ENCODE results near the gene PRKAG2.

Gene PRKAG2

DNA sequence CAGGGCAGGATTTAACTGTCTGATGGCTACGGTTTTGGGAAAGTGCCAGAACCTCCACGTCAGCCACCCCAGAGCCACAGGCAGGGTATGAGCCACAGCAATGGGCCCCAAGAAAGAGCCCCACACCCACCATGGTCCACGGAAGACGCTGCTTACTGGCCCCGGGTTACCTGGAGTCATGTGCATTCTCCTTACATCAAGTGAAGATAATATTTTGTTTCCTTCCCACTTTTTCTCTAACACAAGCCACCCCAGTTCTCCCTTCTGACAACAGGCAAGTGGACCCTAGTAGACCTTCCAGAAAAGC, 67.1 kb downstream of the PRKAG2 start:
- no peak overlapping the region for H3K4me3 ChIP-seq (ENCODE audit: low read length in 2 of 2)
- H3K23ac ChIP-seq (ENCODE audit: low read depth, low read length, poor library complexity) = no peak overlapping the region
- no peak overlapping the region for H3K18ac ChIP-seq (ENCODE audit: low read length)
- no peak overlapping the region for H2BK5ac ChIP-seq (ENCODE audit: low read length)
- no peaks in the 10 kb centered on the region for H3K9me3 ChIP-seq (replicated peaks in 1 of 2; ENCODE audit: control insufficient read depth in 2 of 2, insufficient read depth in 1 of 2, low read depth in 1 of 2, low read length in 2 of 2)
- DNase-seq (ENCODE audit: low spot score) = no peak
- H3K4ac ChIP-seq (ENCODE audit: low read length) = no peak overlapping the region
- no peak overlapping the region for H3K14ac ChIP-seq (ENCODE audit: low read length)
- H3K27me3 ChIP-seq (ENCODE audit: control insufficient read depth in 3 of 3, insufficient read depth in 3 of 3, low read depth in 1 of 3, low read length in 3 of 3) = peaks cover 0 to 71% (median 0%) of the 10 kb centered on the region in 3 experiments
- H2AFZ ChIP-seq (ENCODE audit: low read length) = no peak overlapping the region
- no CpG with 5 or more reads among the region's 5 CpGs for WGBS, 2 donors (ENCODE audit: extremely low coverage in 2 of 2, insufficient read length in 2 of 2, insufficient replicate concordance in 1 of 2)
- H3K36me3 ChIP-seq (replicated peaks in 1 of 2; ENCODE audit: control insufficient read depth in 2 of 2, insufficient read depth in 2 of 2, low read length in 2 of 2) = no peaks in the 10 kb centered on the region
- H2BK12ac ChIP-seq (ENCODE audit: low read length) = no peak overlapping the region
- no peak overlapping the region for H4K91ac ChIP-seq (ENCODE audit: low read depth, low read length, poor library complexity)
- peaks cover 10 to 15% of the 10 kb centered on the region in 2 donors for H3K4me1 ChIP-seq (ENCODE audit: control insufficient read depth in 2 of 2, insufficient read depth in 1 of 2, low read depth in 1 of 2, low read length in 2 of 2)
- H3K79me1 ChIP-seq (ENCODE audit: low read depth, low read length) = no peaks in the 10 kb centered on the region
- H3K27ac ChIP-seq (replicated peaks; ENCODE audit: low read length) = no peak overlapping the region
- H3K4me2 ChIP-seq (ENCODE audit: insufficient read depth, low read length, poor library complexity, severe bottlenecking) = no peak overlapping the region
- H4K8ac ChIP-seq (ENCODE audit: low read depth, low read length) = no peak overlapping the region
- H2BK15ac ChIP-seq (ENCODE audit: low read length) = no peak overlapping the region
- H2BK120ac ChIP-seq (ENCODE audit: low read depth, low read length) = no peak overlapping the region
- no peak overlapping the region for H3K9ac ChIP-seq (ENCODE audit: low read depth, low read length, poor library complexity)
- no peak overlapping the region for H2AK5ac ChIP-seq (ENCODE audit: low read depth, low read length)

DNA sequence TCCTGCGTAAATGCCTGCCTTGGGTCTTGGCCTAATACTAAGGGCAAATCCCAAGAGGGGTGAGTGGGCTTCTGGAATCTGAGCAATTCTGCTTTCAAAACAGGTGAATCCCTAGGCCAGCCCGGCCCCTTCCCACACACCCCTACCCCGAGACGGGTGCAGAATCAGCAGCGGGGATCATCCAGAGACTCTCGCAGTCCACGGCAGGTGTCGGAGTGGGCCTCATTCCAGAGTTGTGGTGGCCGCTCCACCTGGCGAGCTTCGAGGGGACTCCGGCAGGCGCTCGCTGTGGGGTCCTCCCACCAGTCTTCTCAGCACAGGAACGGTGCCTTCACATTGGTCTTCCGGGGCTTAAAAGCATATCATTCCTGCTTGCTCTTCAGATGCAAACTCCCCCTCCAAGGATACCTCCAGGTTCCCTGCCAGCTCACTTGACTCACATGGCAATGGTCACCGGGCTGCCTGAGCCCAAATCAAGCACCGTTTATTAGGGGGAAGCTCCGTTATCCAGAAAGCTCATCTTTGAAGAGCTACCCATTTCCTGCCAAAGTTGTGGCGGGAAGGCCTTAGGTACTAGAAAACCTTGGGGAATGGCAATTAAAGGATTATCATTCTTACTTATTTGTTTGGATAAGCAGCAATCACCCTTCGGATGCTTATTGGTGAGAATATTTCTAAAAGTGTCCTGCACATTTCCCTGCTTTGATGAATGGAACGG, 67.6 kb downstream of the PRKAG2 start:
- Histone ChIP-seq H3K23ac (ENCODE audit: low read depth, low read length, poor library complexity) (no peak overlapping the region), H3K4me1 (ENCODE audit: control insufficient read depth in 2 of 2, insufficient read depth in 1 of 2, low read depth in 1 of 2, low read length in 2 of 2) (peaks cover 5 to 11% of the 10 kb centered on the region in 2 donors), H3K36me3 (replicated peaks in 1 of 2; ENCODE audit: control insufficient read depth in 2 of 2, insufficient read depth in 2 of 2, low read length in 2 of 2) (no peaks in the 10 kb centered on the region), H2BK5ac (ENCODE audit: low read length) (no peak overlapping the region), H3K4me3 (ENCODE audit: low read length in 2 of 2) (no peak overlapping the region), H3K9me3 (replicated peaks in 1 of 2; ENCODE audit: control insufficient read depth in 2 of 2, insufficient read depth in 1 of 2, low read depth in 1 of 2, low read length in 2 of 2) (no peaks in the 10 kb centered on the region), H2AK5ac (ENCODE audit: low read depth, low read length) (no peak overlapping the region), H3K9ac (ENCODE audit: low read depth, low read length, poor library complexity) (peak overlapping the region; percentile 21), H4K91ac (ENCODE audit: low read depth, low read length, poor library complexity) (no peak overlapping the region), H3K4me2 (ENCODE audit: insufficient read depth, low read length, poor library complexity, severe bottlenecking) (no peak overlapping the region), H3K79me1 (ENCODE audit: low read depth, low read length) (no peaks in the 10 kb centered on the region), H3K4ac (ENCODE audit: low read length) (no peak overlapping the region), H3K14ac (ENCODE audit: low read length) (no peak overlapping the region), H2BK120ac (ENCODE audit: low read depth, low read length) (no peak overlapping the region), H3K27me3 (ENCODE audit: control insufficient read depth in 3 of 3, insufficient read depth in 3 of 3, low read depth in 1 of 3, low read length in 3 of 3) (peaks cover 0 to 66% (median 0%) of the 10 kb centered on the region in 3 experiments), H4K8ac (ENCODE audit: low read depth, low read length) (no peak overlapping the region), H3K18ac (ENCODE audit: low read length) (peak overlapping the region; percentile 48), H3K27ac (replicated peaks; ENCODE audit: low read length) (no peak overlapping the region), H2BK12ac (ENCODE audit: low read length) (no peak overlapping the region), H2BK15ac (ENCODE audit: low read length) (no peak overlapping the region), H2AFZ (ENCODE audit: low read length) (no peak overlapping the region)
- DNase-seq (ENCODE audit: low spot score) = no peak
- WGBS, 2 donors (ENCODE audit: extremely low coverage in 2 of 2, insufficient read length in 2 of 2, insufficient replicate concordance in 1 of 2) = no CpG with 5 or more reads among the region's 22 CpGs

DNA sequence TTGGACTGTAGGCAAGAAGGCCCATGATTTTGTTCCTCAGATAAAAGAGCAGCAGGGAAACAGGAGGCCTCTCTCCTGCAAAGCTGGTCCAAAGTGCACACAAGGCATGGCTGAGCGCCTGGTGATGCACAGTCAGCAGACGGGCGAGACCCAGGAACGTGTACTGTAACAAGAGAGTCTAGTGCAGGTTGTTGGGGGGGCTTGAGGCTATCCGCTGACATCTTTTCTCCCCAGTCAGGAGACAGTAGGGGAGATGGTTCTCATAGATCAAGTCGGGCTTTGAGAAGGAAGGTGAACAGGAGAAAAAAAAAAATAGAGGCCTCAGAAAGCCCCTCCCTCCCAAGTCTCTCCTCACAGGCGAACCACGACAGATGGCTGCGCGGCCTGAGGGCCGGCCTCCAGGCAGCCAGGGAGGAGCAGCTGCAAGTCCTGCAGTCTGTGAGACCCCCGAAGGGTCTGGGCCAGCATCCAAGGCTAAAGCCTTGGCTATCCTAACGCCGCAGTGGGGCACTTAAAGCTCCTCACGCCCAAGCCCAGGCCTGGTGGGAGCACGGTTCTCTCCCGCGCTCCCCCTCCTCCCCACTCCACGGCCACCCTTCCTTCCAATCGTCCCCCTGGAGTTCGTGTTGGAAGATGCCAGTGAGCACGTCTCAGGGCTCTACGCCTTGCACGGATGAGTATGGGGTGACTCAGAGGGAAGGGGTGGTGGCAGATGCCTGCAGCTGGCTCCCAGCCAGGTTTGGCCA, 68.3 kb downstream of the PRKAG2 start:
- H2AK5ac ChIP-seq (ENCODE audit: low read depth, low read length) = no peak overlapping the region
- no peak overlapping the region for H4K91ac ChIP-seq (ENCODE audit: low read depth, low read length, poor library complexity)
- H4K8ac ChIP-seq (ENCODE audit: low read depth, low read length) = no peak overlapping the region
- H3K18ac ChIP-seq (ENCODE audit: low read length) = peak overlapping the region; percentile 48
- no peaks in the 10 kb centered on the region for H3K36me3 ChIP-seq (replicated peaks in 1 of 2; ENCODE audit: control insufficient read depth in 2 of 2, insufficient read depth in 2 of 2, low read length in 2 of 2)
- H3K4me3 ChIP-seq (ENCODE audit: low read length in 2 of 2) = peak overlapping the region in 1 of 2 donors; percentile 32
- no peak overlapping the region for H2BK12ac ChIP-seq (ENCODE audit: low read length)
- peaks cover 0 to 4% of the 10 kb centered on the region in 2 donors for H3K4me1 ChIP-seq (ENCODE audit: control insufficient read depth in 2 of 2, insufficient read depth in 1 of 2, low read depth in 1 of 2, low read length in 2 of 2)
- H2BK15ac ChIP-seq (ENCODE audit: low read length) = no peak overlapping the region
- no peak overlapping the region for H3K4me2 ChIP-seq (ENCODE audit: insufficient read depth, low read length, poor library complexity, severe bottlenecking)
- no peak overlapping the region for H2BK5ac ChIP-seq (ENCODE audit: low read length)
- no peak overlapping the region for H3K23ac ChIP-seq (ENCODE audit: low read depth, low read length, poor library complexity)
- peaks cover 0 to 59% (median 0%) of the 10 kb centered on the region in 3 experiments for H3K27me3 ChIP-seq (ENCODE audit: control insufficient read depth in 3 of 3, insufficient read depth in 3 of 3, low read depth in 1 of 3, low read length in 3 of 3)
- H3K14ac ChIP-seq (ENCODE audit: low read length) = no peak overlapping the region
- H3K4ac ChIP-seq (ENCODE audit: low read length) = no peak overlapping the region
- H3K79me1 ChIP-seq (ENCODE audit: low read depth, low read length) = no peaks in the 10 kb centered on the region
- WGBS, 2 donors (ENCODE audit: extremely low coverage in 2 of 2, insufficient read length in 2 of 2, insufficient replicate concordance in 1 of 2) = no CpG with 5 or more reads among the region's 24 CpGs
- no peak overlapping the region for H2AFZ ChIP-seq (ENCODE audit: low read length)
- peak overlapping the region; percentile 21 for H3K9ac ChIP-seq (ENCODE audit: low read depth, low read length, poor library complexity)
- DNase-seq (ENCODE audit: low spot score) = no peak
- H3K9me3 ChIP-seq (replicated peaks in 1 of 2; ENCODE audit: control insufficient read depth in 2 of 2, insufficient read depth in 1 of 2, low read depth in 1 of 2, low read length in 2 of 2) = no peaks in the 10 kb centered on the region
- no peak overlapping the region for H3K27ac ChIP-seq (replicated peaks; ENCODE audit: low read length)
- H2BK120ac ChIP-seq (ENCODE audit: low read depth, low read length) = no peak overlapping the region

DNA sequence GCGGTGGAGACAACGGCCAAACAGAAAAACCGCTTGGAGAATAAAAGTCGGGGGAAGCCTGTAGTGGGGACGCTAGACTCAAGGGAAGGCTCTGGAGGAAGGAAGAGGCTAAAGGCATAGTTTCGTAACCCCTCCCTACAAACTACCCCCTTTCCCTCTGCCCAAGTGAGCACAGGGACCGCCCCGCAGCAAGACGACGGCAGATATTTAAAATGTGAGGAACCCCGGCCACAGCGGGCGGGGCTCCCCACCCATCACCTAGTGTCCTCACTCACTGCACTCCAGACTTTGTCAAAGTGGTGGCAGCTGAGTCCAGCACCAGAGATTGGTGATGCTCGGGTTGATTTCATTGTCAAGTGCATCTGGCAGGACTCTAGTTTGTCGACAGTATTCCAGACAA, 69.1 kb downstream of the PRKAG2 start:
- H3K27ac ChIP-seq (replicated peaks; ENCODE audit: low read length) = no peak overlapping the region
- no peak overlapping the region for H3K18ac ChIP-seq (ENCODE audit: low read length)
- H4K8ac ChIP-seq (ENCODE audit: low read depth, low read length) = no peak overlapping the region
- H3K14ac ChIP-seq (ENCODE audit: low read length) = no peak overlapping the region
- no CpG with 5 or more reads among the region's 15 CpGs for WGBS, 2 donors (ENCODE audit: extremely low coverage in 2 of 2, insufficient read length in 2 of 2, insufficient replicate concordance in 1 of 2)
- H4K91ac ChIP-seq (ENCODE audit: low read depth, low read length, poor library complexity) = no peak overlapping the region
- no peak overlapping the region for H3K23ac ChIP-seq (ENCODE audit: low read depth, low read length, poor library complexity)
- H2BK5ac ChIP-seq (ENCODE audit: low read length) = no peak overlapping the region
- H2AK5ac ChIP-seq (ENCODE audit: low read depth, low read length) = no peak overlapping the region
- H2BK12ac ChIP-seq (ENCODE audit: low read length) = no peak overlapping the region
- no peak overlapping the region for H2BK120ac ChIP-seq (ENCODE audit: low read depth, low read length)
- H3K36me3 ChIP-seq (replicated peaks in 1 of 2; ENCODE audit: control insufficient read depth in 2 of 2, insufficient read depth in 2 of 2, low read length in 2 of 2) = no peaks in the 10 kb centered on the region
- no peaks in the 10 kb centered on the region for H3K9me3 ChIP-seq (replicated peaks in 1 of 2; ENCODE audit: control insufficient read depth in 2 of 2, insufficient read depth in 1 of 2, low read depth in 1 of 2, low read length in 2 of 2)
- DNase-seq (ENCODE audit: low spot score) = no peak
- H3K79me1 ChIP-seq (ENCODE audit: low read depth, low read length) = no peaks in the 10 kb centered on the region
- no peak overlapping the region for H3K4me2 ChIP-seq (ENCODE audit: insufficient read depth, low read length, poor library complexity, severe bottlenecking)
- H2BK15ac ChIP-seq (ENCODE audit: low read length) = no peak overlapping the region
- no peak overlapping the region for H2AFZ ChIP-seq (ENCODE audit: low read length)
- H3K9ac ChIP-seq (ENCODE audit: low read depth, low read length, poor library complexity) = no peak overlapping the region
- no peak overlapping the region for H3K4ac ChIP-seq (ENCODE audit: low read length)
- H3K4me3 ChIP-seq (ENCODE audit: low read length in 2 of 2) = no peak overlapping the region
- H3K4me1 ChIP-seq (ENCODE audit: control insufficient read depth in 2 of 2, insufficient read depth in 1 of 2, low read depth in 1 of 2, low read length in 2 of 2) = peaks cover 0 to 2% of the 10 kb centered on the region in 2 donors
- H3K27me3 ChIP-seq (ENCODE audit: control insufficient read depth in 3 of 3, insufficient read depth in 3 of 3, low read depth in 1 of 3, low read length in 3 of 3) = peaks cover 0 to 51% (median 0%) of the 10 kb centered on the region in 3 experiments
